ENCODE results near the gene AFP. TPM values are rescaled to one million over a fixed set of nuclear protein-coding genes. Genes with fewer than 3 reads are reported as not detected.

AFP gene
- total and polyA plus RNA-seq, 2 of the 8 experiments (the other 6 are each of a cell fraction or from before 2014, with no cell fraction given) = 6.1 to 10.4 TPM

DNA sequence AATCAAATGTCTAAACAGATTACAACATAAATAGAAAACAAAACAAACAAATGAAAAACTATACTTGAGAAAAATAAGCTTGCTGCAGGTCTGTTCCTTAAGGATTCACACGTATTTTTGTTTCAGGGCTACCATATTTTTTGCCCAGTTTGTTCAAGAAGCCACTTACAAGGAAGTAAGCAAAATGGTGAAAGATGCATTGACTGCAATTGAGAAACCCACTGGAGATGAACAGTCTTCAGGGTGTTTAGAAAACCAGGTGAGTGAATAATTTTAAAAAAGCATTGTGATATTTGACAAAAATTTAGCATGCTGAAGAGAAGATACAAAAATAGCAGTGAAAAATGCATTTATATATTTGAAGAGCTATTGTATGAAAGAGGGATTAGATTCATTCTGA lies 2.0 kb downstream of the AFP start (continued):
- no peak for TF ChIP-seq SRF (IDR thresholded peaks at IDR 0.05; ENCODE audit: low read depth, low read length)
- TF ChIP-seq SIX5 (IDR thresholded peaks at IDR 0.05; ENCODE audit: low read depth, low read length) = no peak
- TF ChIP-seq SIRT6 (IDR thresholded peaks at IDR 0.05; ENCODE audit: low read length) = no peak
- no peak for TF ChIP-seq CBX8 (IDR thresholded peaks at IDR 0.05; ENCODE audit: borderline replicate concordance, low read depth, low read length)
- TF ChIP-seq ZNF274 (IDR thresholded peaks at IDR 0.05; ENCODE audit: borderline replicate concordance, extremely low read depth, low read length) = no peak
